HG02759 (cell line): Measurements from ENCODE around the gene ELOA.
"Not testable (repeated sequence)": the region's sequence is repeated elsewhere in the genome, so short reads cannot be mapped to it uniquely, and the experiment has no call there.

Experiments used
- ATAC-seq: cut with Tn5 transposase; IDR thresholded peaks from one replicate; pipeline ENCODE4 v1.9.1; 2021; ENCODE audit warnings: mild to moderate bottlenecking, moderate library complexity; ENCODE audit not compliant: unreplicated experiment

Gene ELOA

GRCh38 chr1:23732363-23733224 lies 10.7 kb upstream of the ELOA start:
- no peak for ATAC-seq

GRCh38 chr1:23733281-23733680 lies 10.0 kb upstream of the ELOA start:
- not testable (repeated sequence) for ATAC-seq

- no peak for ATAC-seq
Observed at GRCh38 chr1:23736437-23737134, 6.7 kb upstream of the ELOA start.

GRCh38 chr1:23741609-23742008 lies 1.7 kb upstream of the ELOA start:
- no peak for ATAC-seq

- ATAC-seq: peak; percentile 26
Observed at GRCh38 chr1:23742670-23743286, 493 bp upstream of the ELOA start.

GRCh38 chr1:23745515-23745914 lies 2.2 kb downstream of the ELOA start:
- ATAC-seq: no peak

- ATAC-seq: no peak
Observed at GRCh38 chr1:23748016-23748415, 4.7 kb downstream of the ELOA start.

GRCh38 chr1:23751050-23751814 lies 8.0 kb downstream of the ELOA start:
- ATAC-seq: no peak

GRCh38 chr1:23751815-23752200 lies 8.5 kb downstream of the ELOA start:
- ATAC-seq: no peak

- no peak for ATAC-seq
Observed at GRCh38 chr1:23752909-23753308, 9.6 kb downstream of the ELOA start.

GRCh38 chr1:23756676-23757075 lies 13.4 kb downstream of the ELOA start:
- ATAC-seq: no peak

- ATAC-seq: no peak
Observed at GRCh38 chr1:23757812-23758211, 14.5 kb downstream of the ELOA start.

GRCh38 chr1:23759277-23759676 lies 16.0 kb downstream of the ELOA start:
- ATAC-seq: no peak

GRCh38 chr1:23763041-23763577 lies 19.8 kb downstream of the ELOA start:
- no peak for ATAC-seq

- ATAC-seq: no peak
Observed at GRCh38 chr1:23768733-23769132, 25.5 kb downstream of the ELOA start.

GRCh38 chr1:23772049-23772853 lies 29.0 kb downstream of the ELOA start:
- ATAC-seq: peak; percentile 60

GRCh38 chr1:23772854-23773242 lies 29.6 kb downstream of the ELOA start:
- ATAC-seq: no peak

GRCh38 chr1:23774174-23774880 lies 31.1 kb downstream of the ELOA start:
- no peak for ATAC-seq

- ATAC-seq: no peak
Observed at GRCh38 chr1:23776217-23776616, 32.9 kb downstream of the ELOA start.
